ENCODE measurements around the gene YWHAG.

- TF ChIP-seq JUNB (IDR thresholded peaks at IDR 0.05; ENCODE audit: unreplicated experiment) = no peak
- no peak for TF ChIP-seq EZH2phosphoT487 (IDR thresholded peaks at IDR 0.05; ENCODE audit: unreplicated experiment)
- TF ChIP-seq CTCF (conservative IDR thresholded peaks at IDR 0.05; ENCODE audit: low read depth in 2 of 2) = no peak
- no peak for TF ChIP-seq EZH2 (IDR thresholded peaks at IDR 0.05; ENCODE audit: low read depth, unreplicated experiment)
Observed at GRCh38 chr7:76407718-76408117, 48.9 kb upstream of the YWHAG start.
